SJSA1 (cell line): Measurements from ENCODE around the gene MYL2. TPM values are rescaled to one million over a fixed set of nuclear protein-coding genes. Genes with fewer than 3 reads are reported as not detected.

Experiments
- DNase-seq, 2 experiments: peaks; one replicate each; pipeline ENCODE4 v3.0.0-alpha.2; 2015 to 2020; ENCODE audit warnings: low spot score in 2 of 2, low read depth in 1 of 2
- H3K27ac ChIP-seq: fragments of 250-450 bp; sonication (Bioruptor Pico); 2 replicates; pipeline ENCODE4 v1.5.1; 2020; ENCODE audit warnings: mild to moderate bottlenecking, moderate library complexity
- H3K27me3 ChIP-seq: fragments of 250-450 bp; sonication (Bioruptor Pico); replicated peaks from 2 replicates; pipeline ENCODE4 v1.5.1; 2020; ENCODE audit warnings: mild to moderate bottlenecking, moderate library complexity
- H3K36me3 ChIP-seq: fragments of 250-450 bp; sonication (Bioruptor Pico); 2 replicates; pipeline ENCODE4 v1.5.1; 2020; ENCODE audit warnings: mild to moderate bottlenecking
- H3K4me1 ChIP-seq: fragments of 250-450 bp; sonication (Bioruptor Pico); replicated peaks from 2 replicates; pipeline ENCODE4 v1.6.1; 2021; ENCODE audit warnings: mild to moderate bottlenecking
- H3K4me3 ChIP-seq: fragments of 250-450 bp; sonication (Bioruptor Pico); 2 replicates; pipeline ENCODE4 v1.5.1; 2020; ENCODE audit warnings: mild to moderate bottlenecking
- H3K9me3 ChIP-seq: fragments of 250-450 bp; sonication (Bioruptor Pico); replicated peaks from 2 replicates; pipeline ENCODE4 v1.5.1; 2020; ENCODE audit warnings: mild to moderate bottlenecking
- total RNA-seq: library from RNA; depleted of rRNA; stranded (reverse); fragments of >200 nt; shearing (Covaris generic); gene quantifications from 2 replicates; pipeline ENCODE4 v1.2.3, GENCODE V29; 2014

Gene MYL2
- total RNA-seq, 1 experiment from 2014 or later = not detected

- Histone ChIP-seq H3K27me3 (0 out of 2 replicates have a peak, but pooled peaks cover 4% of the 10 kb centered on the region), H3K27ac (no peak overlapping the region), H3K9me3 (no peaks in the 10 kb centered on the region), H3K4me3 (no peak overlapping the region), H3K36me3 (no peaks in the 10 kb centered on the region), H3K4me1 (peaks cover 8% of the 10 kb centered on the region)
- DNase-seq = no peak
Measured at GRCh38 chr12:110936367-110937103, 16.2 kb upstream of the MYL2 start.

GRCh38 chr12:110935588-110935987, 15.2 kb upstream of the MYL2 start:
- Histone ChIP-seq H3K36me3 (no peaks in the 10 kb centered on the region), H3K27me3 (0 out of 2 replicates have a peak, but pooled peaks cover 4% of the 10 kb centered on the region), H3K4me1 (peaks cover 8% of the 10 kb centered on the region), H3K9me3 (no peaks in the 10 kb centered on the region), H3K27ac (no peak overlapping the region), H3K4me3 (no peak overlapping the region)
- no peak for DNase-seq

- Histone ChIP-seq H3K27ac (no peak overlapping the region), H3K27me3 (0 out of 2 replicates have a peak, but pooled peaks cover 4% of the 10 kb centered on the region), H3K9me3 (no peaks in the 10 kb centered on the region), H3K4me1 (peaks cover 8% of the 10 kb centered on the region), H3K4me3 (no peak overlapping the region), H3K36me3 (no peaks in the 10 kb centered on the region)
- peak in 1 of 2 experiments; percentile 30 for DNase-seq
Measured at GRCh38 chr12:110934093-110934852, 13.9 kb upstream of the MYL2 start.

GRCh38 chr12:110933326-110933974, 13.1 kb upstream of the MYL2 start:
- no peaks in the 10 kb centered on the region for H3K36me3 ChIP-seq
- H3K4me1 ChIP-seq = peaks cover 8% of the 10 kb centered on the region
- H3K27me3 ChIP-seq = 0 out of 2 replicates have a peak, but pooled peaks cover 4% of the 10 kb centered on the region
- no peaks in the 10 kb centered on the region for H3K9me3 ChIP-seq
- DNase-seq = no peak
- H3K27ac ChIP-seq = no peak overlapping the region
- H3K4me3 ChIP-seq = no peak overlapping the region

GRCh38 chr12:110932046-110932445, 11.7 kb upstream of the MYL2 start:
- Histone ChIP-seq H3K36me3 (no peaks in the 10 kb centered on the region), H3K4me3 (no peak overlapping the region), H3K27me3 (no peaks in the 10 kb centered on the region; the same call in 1 of the 2 replicates), H3K27ac (no peak overlapping the region), H3K4me1 (peaks cover 8% of the 10 kb centered on the region), H3K9me3 (no peaks in the 10 kb centered on the region)
- DNase-seq = no peak

GRCh38 chr12:110931315-110931728, 10.9 kb upstream of the MYL2 start:
- Histone ChIP-seq H3K27me3 (no peaks in the 10 kb centered on the region; the same call in 1 of the 2 replicates), H3K36me3 (no peaks in the 10 kb centered on the region), H3K4me1 (peaks cover 8% of the 10 kb centered on the region), H3K4me3 (no peak overlapping the region), H3K27ac (no peak overlapping the region), H3K9me3 (no peaks in the 10 kb centered on the region)
- DNase-seq = no peak

- no peaks in the 10 kb centered on the region for H3K36me3 ChIP-seq
- DNase-seq = no peak
- H3K27ac ChIP-seq = no peak overlapping the region
- H3K9me3 ChIP-seq = no peaks in the 10 kb centered on the region
- H3K27me3 ChIP-seq = no peaks in the 10 kb centered on the region; the same call in 1 of the 2 replicates
- H3K4me1 ChIP-seq = peaks cover 8% of the 10 kb centered on the region
- no peak overlapping the region for H3K4me3 ChIP-seq
Measured at GRCh38 chr12:110930348-110931314, 10.3 kb upstream of the MYL2 start.

- H3K36me3 ChIP-seq = no peaks in the 10 kb centered on the region
- no peak overlapping the region for H3K4me3 ChIP-seq
- H3K9me3 ChIP-seq = no peaks in the 10 kb centered on the region
- H3K27me3 ChIP-seq = no peaks in the 10 kb centered on the region; the same call in 1 of the 2 replicates
- no peak overlapping the region for H3K27ac ChIP-seq
- H3K4me1 ChIP-seq = peaks cover 8% of the 10 kb centered on the region
- no peak for DNase-seq
Measured at GRCh38 chr12:110929818-110930217, 9.4 kb upstream of the MYL2 start.

GRCh38 chr12:110928700-110929099, 8.3 kb upstream of the MYL2 start:
- Histone ChIP-seq H3K9me3 (no peaks in the 10 kb centered on the region), H3K4me1 (no peaks in the 10 kb centered on the region), H3K27ac (no peak overlapping the region), H3K4me3 (no peak overlapping the region), H3K36me3 (no peaks in the 10 kb centered on the region), H3K27me3 (no peaks in the 10 kb centered on the region; the same call in 1 of the 2 replicates)
- no peak for DNase-seq

- no peaks in the 10 kb centered on the region for H3K9me3 ChIP-seq
Measured at GRCh38 chr12:110927546-110927945, 7.2 kb upstream of the MYL2 start.

GRCh38 chr12:110923692-110924334, 3.4 kb upstream of the MYL2 start:
- Histone ChIP-seq H3K4me3 (no peak overlapping the region), H3K27me3 (no peaks in the 10 kb centered on the region; the same call in 1 of the 2 replicates), H3K4me1 (peaks cover 8% of the 10 kb centered on the region; the same call in 1 of the 2 replicates), H3K9me3 (no peaks in the 10 kb centered on the region), H3K36me3 (no peaks in the 10 kb centered on the region), H3K27ac (no peak overlapping the region)
- no peak for DNase-seq

More at GRCh38 chr12:110927546-110927945, 7.2 kb upstream of the MYL2 start:
- H3K4me3 ChIP-seq = no peak overlapping the region
- no peaks in the 10 kb centered on the region; the same call in 1 of the 2 replicates for H3K27me3 ChIP-seq
- H3K27ac ChIP-seq = no peak overlapping the region
- no peaks in the 10 kb centered on the region for H3K36me3 ChIP-seq
- DNase-seq = no peak
- no peaks in the 10 kb centered on the region for H3K4me1 ChIP-seq

GRCh38 chr12:110923192-110923591, 2.8 kb upstream of the MYL2 start:
- H3K36me3 ChIP-seq = no peaks in the 10 kb centered on the region
- H3K4me3 ChIP-seq = no peak overlapping the region
- H3K27me3 ChIP-seq = no peaks in the 10 kb centered on the region; the same call in 1 of the 2 replicates
- H3K9me3 ChIP-seq = no peaks in the 10 kb centered on the region
- no peak for DNase-seq
- H3K27ac ChIP-seq = no peak overlapping the region
- peaks cover 11% of the 10 kb centered on the region for H3K4me1 ChIP-seq
